ENCODE measurements around the gene MSI2.

MSI2 gene

DNA sequence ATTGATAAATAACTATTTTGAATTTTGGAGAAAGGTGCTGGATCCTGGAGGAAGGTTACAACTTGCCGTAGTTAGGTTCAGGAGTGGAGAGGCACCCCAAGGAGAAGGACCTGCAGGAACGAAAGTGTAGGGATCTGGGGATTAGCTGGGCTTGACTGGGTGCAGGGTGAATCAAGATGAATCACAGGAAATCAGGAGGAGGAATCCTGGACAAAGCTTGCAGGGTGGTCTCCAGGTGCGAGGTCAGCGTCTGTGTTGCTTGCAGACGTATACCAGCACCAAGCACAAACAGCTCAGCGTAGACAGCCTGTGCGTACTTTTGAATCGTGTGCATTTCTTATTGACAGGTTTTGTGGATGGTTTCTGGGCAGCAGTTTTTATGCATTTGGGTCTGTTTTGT is 144.3 kb downstream of the MSI2 start:
- DNase-seq (ENCODE audit: insufficient read length, low spot score) = no peak
- no peak for FAIRE-seq

DNA sequence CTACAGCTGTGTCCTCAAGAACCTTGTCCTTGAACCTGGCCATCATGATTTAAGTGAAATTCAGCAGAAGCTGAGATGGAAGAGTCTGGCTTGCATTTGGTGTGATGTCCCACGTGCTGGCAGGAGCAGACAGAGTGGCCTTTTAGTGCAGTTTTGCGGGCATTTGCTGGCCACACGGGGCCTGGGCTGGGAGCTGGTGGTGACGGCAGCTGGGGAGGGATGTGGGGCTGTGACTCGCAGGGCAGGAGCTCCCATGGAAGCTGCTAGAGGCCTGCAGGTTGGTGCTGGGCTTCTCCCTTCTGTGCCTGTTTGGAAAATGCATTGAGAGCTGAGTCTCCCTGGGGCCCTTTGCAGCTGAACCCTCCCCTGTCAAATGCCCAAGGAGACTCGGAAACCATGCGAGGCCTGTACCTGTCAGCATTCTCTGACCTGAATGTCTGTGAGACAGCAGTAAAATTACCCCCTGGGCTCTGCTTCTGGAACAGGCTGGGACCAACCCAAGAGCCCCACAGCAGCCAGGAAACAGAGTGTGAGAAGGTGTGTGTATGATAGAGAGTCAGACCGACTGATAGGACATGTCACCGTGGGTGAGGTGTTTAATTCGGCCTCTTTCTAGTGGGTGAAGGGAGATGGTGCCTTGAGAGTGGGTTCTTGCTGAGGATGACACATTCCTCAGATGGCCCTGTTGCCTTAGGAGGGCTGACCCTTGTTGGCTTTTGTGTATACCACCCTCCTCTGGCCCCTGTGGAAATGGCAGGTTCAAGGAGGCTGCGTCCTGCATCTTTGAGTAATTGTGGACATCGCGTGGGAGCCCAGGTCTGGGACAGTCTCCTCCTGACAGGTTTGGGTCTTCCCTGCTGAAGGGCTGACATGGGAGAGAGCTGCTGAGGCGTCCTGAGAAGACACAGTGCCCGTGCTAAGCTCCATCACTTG is 145.5 kb downstream of the MSI2 start:
- DNase-seq (ENCODE audit: insufficient read length, low spot score) (no peak), FAIRE-seq (no peak)
- TF ChIP-seq POLR2A (IDR thresholded peaks at IDR 0.05; ENCODE audit: low read depth, low read length) = no peak

More for the DNA sequence above, 144.3 kb downstream of the MSI2 start:
- no peak for TF ChIP-seq POLR2A (IDR thresholded peaks at IDR 0.05; ENCODE audit: low read depth, low read length)

DNA sequence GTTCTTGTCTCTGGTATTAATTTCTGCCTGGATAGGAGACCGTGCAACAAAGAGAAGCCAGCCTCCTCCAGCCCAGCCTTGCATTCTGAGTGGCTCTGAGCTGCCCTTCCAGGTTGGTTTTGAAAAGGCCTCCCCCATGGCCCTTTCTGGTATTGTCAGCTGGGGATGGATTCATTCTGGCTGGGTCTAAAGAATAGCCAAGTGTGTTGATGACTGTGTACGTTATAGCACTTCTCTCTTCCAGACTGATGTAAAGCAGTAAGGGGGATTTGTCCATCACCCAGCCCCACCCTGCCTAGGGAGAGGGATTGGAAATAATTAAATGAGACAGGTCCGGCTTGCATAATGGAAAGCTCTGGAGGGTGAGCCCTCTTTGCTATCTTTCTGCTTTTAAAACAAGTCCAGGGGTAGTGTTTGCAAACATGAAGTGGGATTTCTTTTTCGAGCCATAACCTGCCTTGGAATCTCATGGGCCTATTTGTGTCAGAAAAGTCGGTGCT is 146.4 kb downstream of the MSI2 start:
- DNase-seq (ENCODE audit: insufficient read length, low spot score) (no peak), FAIRE-seq (no peak)
- no peak for TF ChIP-seq POLR2A (IDR thresholded peaks at IDR 0.05; ENCODE audit: low read depth, low read length)

DNA sequence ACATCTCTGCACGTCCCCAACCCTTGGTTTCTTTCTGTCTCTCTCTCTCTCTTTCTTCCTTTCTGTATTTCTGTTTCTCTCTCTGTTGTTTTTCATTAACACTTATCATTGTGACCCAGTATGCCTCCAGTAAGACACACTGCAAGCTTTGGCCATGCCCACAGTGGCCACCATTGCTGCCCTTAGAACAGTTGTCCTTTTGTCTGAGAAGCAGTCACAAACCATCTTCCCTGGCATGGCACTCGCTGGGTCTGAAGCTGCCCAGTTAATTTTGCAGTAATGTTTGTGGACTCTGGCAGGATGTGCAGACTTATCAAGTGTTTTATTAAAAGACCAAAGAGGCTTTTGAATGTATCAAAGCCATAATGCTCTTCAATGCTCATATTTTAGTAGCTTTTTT is 146.9 kb downstream of the MSI2 start:
- no peak for FAIRE-seq
- TF ChIP-seq POLR2A (IDR thresholded peaks at IDR 0.05; ENCODE audit: low read depth, low read length) = no peak
- no peak for DNase-seq (ENCODE audit: insufficient read length, low spot score)

DNA sequence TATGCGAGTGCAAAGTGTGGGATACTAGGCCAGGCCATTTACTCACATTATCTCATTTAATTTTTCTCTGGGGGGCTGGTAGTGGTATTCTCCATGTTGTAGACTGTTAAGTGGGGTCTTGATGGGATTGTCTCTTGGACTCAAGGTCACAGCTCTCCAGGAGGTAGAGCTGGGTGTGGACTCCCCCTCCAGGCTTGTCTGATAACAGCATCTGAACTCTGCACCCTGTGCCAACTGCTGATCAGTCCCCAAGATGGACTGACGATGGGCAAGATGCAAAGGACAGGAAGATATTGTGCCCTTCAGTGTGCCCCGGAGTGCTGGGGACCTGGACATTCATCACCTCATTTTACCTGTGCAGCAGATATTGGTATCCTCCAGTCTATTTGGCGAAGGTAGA is 147.8 kb downstream of the MSI2 start:
- DNase-seq (ENCODE audit: insufficient read length, low spot score) (no peak), FAIRE-seq (no peak)
- no peak for TF ChIP-seq POLR2A (IDR thresholded peaks at IDR 0.05; ENCODE audit: low read depth, low read length)

DNA sequence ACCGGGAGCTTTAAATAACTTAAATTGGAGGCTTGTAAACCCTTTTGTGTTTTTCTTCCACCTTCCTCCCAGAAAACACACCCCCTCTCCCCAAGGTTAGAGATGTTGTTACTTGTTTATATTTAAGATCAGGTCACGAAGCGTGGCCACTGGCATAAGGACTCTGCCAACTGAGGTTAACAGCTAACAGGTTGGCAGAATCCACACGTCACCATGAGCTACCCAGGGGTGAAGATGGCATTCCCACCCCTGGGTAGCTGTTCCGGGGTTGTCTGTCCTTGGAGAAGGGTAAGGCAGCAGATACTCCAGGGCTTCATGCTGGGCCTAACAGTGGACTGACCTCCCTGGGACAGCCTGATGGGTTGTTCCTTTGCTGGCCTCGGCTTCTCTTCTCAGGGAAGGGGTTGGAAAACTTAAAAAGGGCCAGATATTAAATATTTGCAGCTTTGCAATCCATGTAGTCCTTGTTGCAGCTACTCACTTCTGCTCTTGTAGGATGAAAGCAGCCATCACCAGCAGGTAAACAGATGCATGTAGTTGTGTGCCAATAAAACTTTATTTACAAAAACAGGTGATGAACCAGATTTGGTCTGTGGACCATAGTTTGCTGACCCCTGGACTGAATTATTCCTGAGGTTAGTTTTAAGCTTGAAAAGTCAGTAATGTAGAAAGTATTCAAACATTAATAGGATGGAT is 148.6 kb downstream of the MSI2 start:
- DNase-seq (ENCODE audit: insufficient read length, low spot score) (no peak), FAIRE-seq (no peak)
- TF ChIP-seq POLR2A (IDR thresholded peaks at IDR 0.05; ENCODE audit: low read depth, low read length) = no peak

DNA sequence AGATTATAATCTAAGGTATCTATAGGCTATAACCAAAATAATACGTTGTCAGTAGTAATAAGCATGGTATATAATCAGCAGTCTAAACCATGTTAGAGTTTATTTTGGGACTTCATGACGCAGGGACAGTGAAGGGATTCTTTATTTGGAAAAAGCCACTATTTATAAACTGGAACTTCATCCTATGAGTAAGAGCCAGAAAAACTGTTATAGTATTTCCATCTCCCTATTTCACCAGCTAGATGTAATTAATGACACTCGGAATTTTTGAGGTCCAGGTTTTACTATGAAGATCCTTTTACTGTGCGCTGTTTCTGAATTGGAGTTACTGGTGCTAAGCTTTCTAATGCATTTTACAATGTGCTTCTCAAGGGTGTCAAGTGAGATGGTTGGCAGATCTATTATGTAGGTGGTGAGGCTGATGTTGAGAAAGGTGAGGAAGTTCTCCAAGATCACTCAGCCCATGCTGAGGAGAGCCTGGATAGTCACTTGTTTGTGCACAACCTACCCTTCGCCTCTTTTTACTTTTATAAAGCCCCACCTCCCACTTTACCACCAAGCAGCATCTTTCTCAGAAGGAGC is 149.3 kb downstream of the MSI2 start:
- DNase-seq (ENCODE audit: insufficient read length, low spot score) = no peak
- FAIRE-seq = no peak
- no peak for TF ChIP-seq POLR2A (IDR thresholded peaks at IDR 0.05; ENCODE audit: low read depth, low read length)

DNA sequence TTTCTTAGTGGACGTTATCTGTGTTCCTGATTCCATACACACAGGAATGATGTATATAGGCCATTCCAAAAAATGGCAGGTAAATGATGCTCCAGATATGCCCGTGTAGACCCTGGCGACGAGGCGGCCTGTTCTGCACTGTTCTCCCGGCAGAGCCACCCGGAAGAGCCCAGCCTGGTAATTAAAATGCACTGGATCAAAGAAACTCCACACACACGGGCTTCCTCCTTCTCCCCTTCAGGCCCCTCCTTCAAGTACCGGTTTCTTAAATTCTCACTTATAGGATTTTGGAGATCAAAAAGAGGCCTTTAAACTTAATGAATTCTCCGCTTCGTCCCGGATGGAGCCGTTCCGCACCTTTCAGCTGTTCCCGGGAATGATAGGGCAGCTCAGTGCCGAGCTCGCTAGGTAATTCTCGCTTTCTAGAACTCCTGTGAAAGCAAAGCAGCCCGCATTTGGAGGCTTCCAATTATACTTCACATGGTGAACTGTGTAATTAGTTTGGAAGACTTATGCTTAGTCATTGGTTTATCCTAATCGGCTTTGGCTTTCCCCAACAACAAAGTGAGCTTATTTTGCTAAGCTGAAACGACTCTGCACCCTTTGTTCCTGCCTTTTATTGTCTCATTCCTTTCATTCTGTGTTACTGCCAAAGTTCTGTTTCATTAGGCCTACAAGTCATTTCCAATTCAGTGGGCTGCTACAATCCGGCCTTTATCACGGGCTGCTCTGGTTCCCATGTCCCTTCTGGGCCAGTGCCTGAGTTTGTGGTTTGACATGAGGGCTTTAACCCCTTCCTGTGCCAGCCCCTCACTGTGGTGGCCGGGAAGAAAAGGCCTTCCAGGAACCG is 150.0 kb downstream of the MSI2 start:
- DNase-seq (ENCODE audit: insufficient read length, low spot score) (no peak), FAIRE-seq (no peak)
- no peak for TF ChIP-seq POLR2A (IDR thresholded peaks at IDR 0.05; ENCODE audit: low read depth, low read length)

DNA sequence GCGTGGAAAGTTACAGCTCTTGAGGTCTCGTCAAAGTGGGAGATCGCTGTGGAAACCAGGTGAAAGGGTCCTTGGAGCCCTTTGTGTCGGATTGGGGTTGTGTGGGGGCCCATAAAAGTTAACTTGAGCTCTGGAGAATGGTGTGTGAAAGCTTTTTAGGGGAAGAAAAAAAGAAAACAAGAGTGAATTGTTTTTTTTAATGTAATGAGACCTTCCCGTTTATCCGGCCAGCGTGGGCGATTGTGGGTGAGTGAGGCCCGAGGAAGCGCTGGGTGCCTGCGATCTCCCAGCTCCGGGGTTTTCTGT is 150.6 kb downstream of the MSI2 start:
- FAIRE-seq (no peak), DNase-seq (ENCODE audit: insufficient read length, low spot score) (no peak)
- TF ChIP-seq POLR2A (IDR thresholded peaks at IDR 0.05; ENCODE audit: low read depth, low read length) = no peak

DNA sequence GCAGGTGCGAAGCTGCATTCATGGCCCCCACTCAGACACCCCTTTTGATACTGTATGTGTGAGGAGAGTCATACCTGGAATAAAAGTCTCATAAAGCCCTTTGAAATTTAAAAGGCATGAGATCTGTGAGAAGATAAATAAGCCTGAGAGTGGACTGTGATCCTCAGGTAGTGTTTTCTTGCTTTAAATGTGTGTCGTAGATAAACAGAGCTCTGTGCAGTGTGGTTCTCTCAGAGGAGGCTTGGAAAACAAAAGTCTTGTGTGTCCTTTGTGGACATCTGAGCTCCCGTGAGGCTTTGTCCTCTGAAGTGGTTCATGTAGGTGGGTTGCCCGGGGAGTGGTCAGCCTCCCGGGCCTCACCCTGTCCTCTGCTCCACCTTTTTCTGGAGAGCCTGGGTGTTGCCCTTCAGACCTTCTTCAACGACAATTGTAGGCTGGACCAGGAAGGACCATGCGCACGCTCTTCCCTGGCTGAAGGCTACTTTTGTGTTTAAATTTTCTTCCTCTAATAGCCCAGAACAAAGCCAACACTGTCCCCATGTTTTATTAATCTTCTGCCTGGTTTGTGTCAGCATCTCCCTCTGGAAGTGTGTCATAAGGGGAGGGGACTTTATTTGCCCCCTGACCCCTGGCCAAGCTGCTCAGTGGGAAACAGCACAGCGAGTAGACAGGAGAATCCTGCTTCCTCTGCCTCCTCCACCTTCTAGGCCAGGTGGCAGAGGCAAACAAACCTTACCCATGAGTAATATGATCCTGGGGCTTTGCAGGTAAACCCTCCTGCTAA is 151.2 kb downstream of the MSI2 start:
- no peak for FAIRE-seq
- DNase-seq (ENCODE audit: insufficient read length, low spot score) = no peak
- no peak for TF ChIP-seq POLR2A (IDR thresholded peaks at IDR 0.05; ENCODE audit: low read depth, low read length)

DNA sequence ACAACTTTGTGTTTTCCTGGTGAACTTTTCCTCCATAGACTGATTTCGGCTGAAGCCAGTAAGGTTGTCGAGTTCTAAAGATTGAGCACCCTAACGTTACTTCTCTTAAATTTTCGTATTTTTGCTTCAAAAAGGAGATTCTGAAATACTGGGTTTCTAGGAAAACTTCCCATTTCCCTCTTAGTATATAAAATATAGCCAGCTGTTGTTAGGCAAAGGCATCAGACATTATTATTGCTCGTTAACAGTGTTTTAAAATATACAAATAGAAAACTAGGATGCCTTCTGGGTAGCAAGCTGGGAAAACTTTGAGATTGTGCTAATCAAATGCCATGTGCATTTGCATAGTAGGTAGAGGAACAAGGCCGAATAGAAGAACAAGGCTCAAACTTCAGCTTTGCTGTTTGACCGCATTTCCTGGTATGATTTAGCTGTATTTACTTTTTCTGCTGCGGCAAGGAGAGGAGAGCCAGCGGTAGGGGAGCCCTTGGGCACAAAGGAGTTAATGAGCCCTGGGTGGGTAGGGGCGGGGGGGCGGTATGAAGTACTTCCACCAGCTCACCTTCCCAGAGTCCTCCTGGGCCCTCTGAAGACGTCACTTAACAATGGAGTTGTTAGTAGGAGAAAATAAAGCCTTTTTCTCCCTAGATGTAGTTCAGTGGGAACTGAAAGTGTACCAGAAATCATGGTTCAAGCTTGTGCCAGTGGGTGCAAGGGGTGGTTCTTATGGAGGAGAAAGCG is 151.9 kb downstream of the MSI2 start:
- TF ChIP-seq POLR2A (IDR thresholded peaks at IDR 0.05; ENCODE audit: low read depth, low read length) = no peak
- no peak for FAIRE-seq
- DNase-seq (ENCODE audit: insufficient read length, low spot score) = no peak

DNA sequence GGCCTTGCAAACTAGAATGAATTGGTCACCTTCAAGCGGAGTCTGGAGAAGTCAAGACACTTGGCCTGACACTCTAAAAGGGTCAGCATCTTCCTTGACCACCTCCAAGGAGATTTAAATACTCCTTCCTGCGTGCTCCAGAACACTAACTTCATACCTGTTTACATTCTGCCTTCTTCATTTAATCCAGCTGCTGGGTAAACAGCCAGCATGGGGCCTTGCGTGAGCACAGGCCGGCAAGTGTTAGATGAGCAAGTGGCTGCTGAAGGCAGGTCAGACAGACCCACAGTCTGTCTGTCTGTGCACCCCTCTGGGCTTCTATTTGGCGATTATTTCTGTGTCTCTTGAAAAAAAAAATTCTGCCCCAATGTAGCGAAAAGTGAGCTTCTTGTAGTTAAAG is 153.8 kb downstream of the MSI2 start:
- DNase-seq (ENCODE audit: insufficient read length, low spot score) (no peak), FAIRE-seq (no peak)
- no peak for TF ChIP-seq POLR2A (IDR thresholded peaks at IDR 0.05; ENCODE audit: low read depth, low read length)
